ENCODE measurements around the gene NARS2.

GRCh38 chr11:78467370-78467769, 107.3 kb downstream of the NARS2 start:
- no peak for TF ChIP-seq CTCF (conservative IDR thresholded peaks at IDR 0.05 in 1 of 2, IDR thresholded peaks at IDR 0.05 in 1 of 2; ENCODE audit: low read depth in 1 of 2, low read length in 2 of 2)
- no peak for TF ChIP-seq EZH2 (IDR thresholded peaks at IDR 0.05; ENCODE audit: low read length, missing control alignments)

Data from fibroblast of lung (primary cell).